Neuron (in vitro differentiated cells): Measurements from ENCODE around the gene RAB8A.

ENCODE experiments used
- H2AFZ ChIP-seq: one replicate; pipeline ENCODE4 v1.6.1; 2013; ENCODE audit warnings: low read depth, mild to moderate bottlenecking, inconsistent platforms, low read length, moderate library complexity
- H3K27me3 ChIP-seq: one replicate; pipeline ENCODE4 v1.6.1; 2013; ENCODE audit warnings: low read length; ENCODE audit not compliant: insufficient read depth
- H3K36me3 ChIP-seq: one replicate; pipeline ENCODE4 v1.6.1; 2013; ENCODE audit warnings: low read length; ENCODE audit not compliant: insufficient read depth
- H3K4me1 ChIP-seq: one replicate; pipeline ENCODE4 v1.6.1; 2013; ENCODE audit warnings: low read length; ENCODE audit not compliant: insufficient read depth
- H3K4me3 ChIP-seq: 2 replicates; pipeline ENCODE4 v1.5.1; 2013; ENCODE audit warnings: mild to moderate bottlenecking, low read length, moderate library complexity
- H3K9me3 ChIP-seq: one replicate; pipeline ENCODE4 v1.6.1; 2013; ENCODE audit warnings: low read length

Gene RAB8A

GRCh38 chr19:16111160-16111908 is at the start of gene RAB8A:
Gene RAB8A, plus strand, starts transcription at chr19:16111889. Its CDS starts 13 bp downstream, at chr19:16111902.
- Histone ChIP-seq H2AFZ (peak within 1 kb of the TSS; percentile 39), H3K36me3 (peaks cover 19% of the 10 kb centered on the region), H3K27me3 (no peaks in the 10 kb centered on the region), H3K9me3 (no peaks in the 10 kb centered on the region), H3K4me1 (peaks cover 10% of the 10 kb centered on the region), H3K4me3 (peak within 1 kb of the TSS; percentile 85)

- H3K27me3 ChIP-seq, result no peaks in the 10 kb centered on the region
- H3K9me3 ChIP-seq, result no peaks in the 10 kb centered on the region
- no peaks in the 10 kb centered on the region for H3K36me3 ChIP-seq
- no peak overlapping the region for H3K4me3 ChIP-seq
- no peak overlapping the region for H2AFZ ChIP-seq
- peaks cover 12% of the 10 kb centered on the region for H3K4me1 ChIP-seq
Observed at GRCh38 chr19:16061943-16062342, 49.7 kb upstream of the RAB8A start.

GRCh38 chr19:16062789-16063188 is 48.9 kb upstream of the RAB8A start:
- H3K36me3 ChIP-seq, result no peaks in the 10 kb centered on the region
- no peak overlapping the region for H3K4me3 ChIP-seq

GRCh38 chr19:16064209-16064889 is 47.3 kb upstream of the RAB8A start:
- Histone ChIP-seq H3K27me3 (no peaks in the 10 kb centered on the region), H3K9me3 (no peaks in the 10 kb centered on the region), H3K36me3 (no peaks in the 10 kb centered on the region), H3K4me3 (no peak overlapping the region), H3K4me1 (peaks cover 12% of the 10 kb centered on the region), H2AFZ (no peak overlapping the region)

More at GRCh38 chr19:16062789-16063188, 48.9 kb upstream of the RAB8A start:
- Histone ChIP-seq H3K9me3 (no peaks in the 10 kb centered on the region), H3K4me1 (peaks cover 12% of the 10 kb centered on the region), H2AFZ (no peak overlapping the region), H3K27me3 (no peaks in the 10 kb centered on the region)

GRCh38 chr19:16066611-16067104 is 45.0 kb upstream of the RAB8A start:
- no peak overlapping the region for H3K4me3 ChIP-seq
- no peaks in the 10 kb centered on the region for H3K9me3 ChIP-seq
- no peaks in the 10 kb centered on the region for H3K27me3 ChIP-seq
- H3K36me3 ChIP-seq, result no peaks in the 10 kb centered on the region
- peaks cover 12% of the 10 kb centered on the region for H3K4me1 ChIP-seq
- no peak overlapping the region for H2AFZ ChIP-seq

- Histone ChIP-seq H3K27me3 (no peaks in the 10 kb centered on the region), H3K4me3 (no peak overlapping the region), H3K4me1 (peaks cover 12% of the 10 kb centered on the region), H2AFZ (no peak overlapping the region), H3K9me3 (no peaks in the 10 kb centered on the region), H3K36me3 (no peaks in the 10 kb centered on the region)
Observed at GRCh38 chr19:16067205-16067938, 44.3 kb upstream of the RAB8A start.

- no peaks in the 10 kb centered on the region for H3K36me3 ChIP-seq
- H2AFZ ChIP-seq, result no peak overlapping the region
- H3K4me3 ChIP-seq, result no peak overlapping the region
- H3K9me3 ChIP-seq, result no peaks in the 10 kb centered on the region
- H3K27me3 ChIP-seq, result no peaks in the 10 kb centered on the region
- peaks cover 12% of the 10 kb centered on the region for H3K4me1 ChIP-seq
Observed at GRCh38 chr19:16068696-16069259, 42.9 kb upstream of the RAB8A start.

GRCh38 chr19:16069813-16070365 is 41.8 kb upstream of the RAB8A start:
- Histone ChIP-seq H3K27me3 (no peaks in the 10 kb centered on the region), H3K36me3 (no peaks in the 10 kb centered on the region), H3K9me3 (no peaks in the 10 kb centered on the region), H3K4me3 (no peak overlapping the region), H3K4me1 (peaks cover 12% of the 10 kb centered on the region), H2AFZ (no peak overlapping the region)

GRCh38 chr19:16070366-16070990 is 41.2 kb upstream of the RAB8A start:
- Histone ChIP-seq H2AFZ (no peak overlapping the region), H3K4me1 (peaks cover 9% of the 10 kb centered on the region), H3K27me3 (no peaks in the 10 kb centered on the region), H3K4me3 (no peak overlapping the region), H3K9me3 (no peaks in the 10 kb centered on the region), H3K36me3 (no peaks in the 10 kb centered on the region)

- H3K27me3 ChIP-seq, result no peaks in the 10 kb centered on the region
- no peaks in the 10 kb centered on the region for H3K36me3 ChIP-seq
- peaks cover 3% of the 10 kb centered on the region for H3K4me1 ChIP-seq
- H3K4me3 ChIP-seq, result no peak overlapping the region
- H3K9me3 ChIP-seq, result no peaks in the 10 kb centered on the region
- H2AFZ ChIP-seq, result no peak overlapping the region
Observed at GRCh38 chr19:16071072-16071691, 40.5 kb upstream of the RAB8A start.

GRCh38 chr19:16073481-16073880 is 38.2 kb upstream of the RAB8A start:
- Histone ChIP-seq H3K4me1 (peaks cover 7% of the 10 kb centered on the region), H3K27me3 (no peaks in the 10 kb centered on the region), H2AFZ (no peak overlapping the region), H3K9me3 (no peaks in the 10 kb centered on the region), H3K36me3 (no peaks in the 10 kb centered on the region), H3K4me3 (no peak overlapping the region)

GRCh38 chr19:16073988-16074387 is 37.7 kb upstream of the RAB8A start:
- H3K4me1 ChIP-seq, result peaks cover 12% of the 10 kb centered on the region
- H3K4me3 ChIP-seq, result no peak overlapping the region
- H3K36me3 ChIP-seq, result no peaks in the 10 kb centered on the region
- H3K9me3 ChIP-seq, result no peaks in the 10 kb centered on the region
- no peak overlapping the region for H2AFZ ChIP-seq
- H3K27me3 ChIP-seq, result no peaks in the 10 kb centered on the region
